CD4-positive, alpha-beta memory T cell (primary cell): ENCODE results near the gene DYNC1I2. TPM values are rescaled to one million over a fixed set of nuclear protein-coding genes. Genes with fewer than 3 reads are reported as not detected.
A peak's percentile ranks its signal among the peaks of the same experiment; 100 is the strongest.

ENCODE experiments used
- CTCF ChIA-PET: fragments of 350-600 bp; sonication (Branson Sonifier 250); formaldehyde crosslinking; loops from one replicate; lab custom pipeline; 2021; ENCODE audit warnings: inconsistent platforms; ENCODE audit not compliant: partially characterized antibody; lab: Charles Lee
- POLR2A ChIA-PET: fragments of 350-600 bp; sonication (Branson Sonifier 250); formaldehyde crosslinking; loops from one replicate; lab custom pipeline; 2021; ENCODE audit not compliant: partially characterized antibody; lab: Charles Lee
- DNase-seq, 5 donors: peaks; one replicate each; pipeline versions ENCODE4 v3.0.0 to v3.0.0-alpha.2; 2020 to 2022; ENCODE audit warnings: mixed read lengths in 1 of 5
- H3K27ac ChIP-seq: one replicate; pipeline ENCODE4 v1.7.0; 2013; ENCODE audit warnings: low read depth, low read length
- H3K27me3 ChIP-seq: 2 replicates; pipeline ENCODE4 v1.7.0; 2013; ENCODE audit warnings: mild to moderate bottlenecking, low read length, moderate library complexity; ENCODE audit not compliant: insufficient read depth
- H3K36me3 ChIP-seq: 2 replicates; pipeline ENCODE4 v1.7.0; 2013; ENCODE audit warnings: mild to moderate bottlenecking, low read length, moderate library complexity; ENCODE audit not compliant: insufficient read depth
- H3K4me1 ChIP-seq: 2 replicates; pipeline ENCODE4 v1.7.0; 2013; ENCODE audit warnings: mild to moderate bottlenecking, low read length, moderate library complexity; ENCODE audit not compliant: insufficient read depth
- H3K4me3 ChIP-seq, 2 donors: one replicate each; pipeline ENCODE4 v1.7.0; 2013; ENCODE audit warnings: low read length in 2 of 2, mild to moderate bottlenecking in 1 of 2
- H3K9me3 ChIP-seq, 2 donors: one replicate each; pipeline ENCODE4 v1.7.0; 2013; ENCODE audit warnings: low read length in 2 of 2, control low read depth in 1 of 2; ENCODE audit not compliant: control insufficient read depth in 1 of 2
- H3K27ac Mint-ChIP-seq, 7 donors: one replicate each; pipeline ENCODE4 v1.8.0; 2020 to 2021; ENCODE audit warnings: mixed read lengths in 7 of 7, mild to moderate bottlenecking in 6 of 7, inconsistent platforms in 3 of 7, moderate library complexity in 3 of 7
- H3K27me3 Mint-ChIP-seq, 2 donors: one replicate each; pipeline ENCODE4 v1.8.0; 2020 to 2021; ENCODE audit warnings: mixed read lengths in 2 of 2
- H3K36me3 Mint-ChIP-seq, 2 donors: one replicate each; pipeline ENCODE4 v1.8.0; 2020 to 2021; ENCODE audit warnings: mixed read lengths in 2 of 2, inconsistent platforms in 1 of 2, mild to moderate bottlenecking in 1 of 2
- H3K4me1 Mint-ChIP-seq, 4 donors: one replicate each; pipeline ENCODE4 v1.8.0; 2020 to 2021; ENCODE audit warnings: mixed read lengths in 4 of 4, mild to moderate bottlenecking in 1 of 4
- H3K4me3 Mint-ChIP-seq, 8 donors: one replicate each; pipeline ENCODE4 v1.8.0; 2020 to 2021; ENCODE audit warnings: mixed read lengths in 8 of 8, mild to moderate bottlenecking in 7 of 8, moderate library complexity in 6 of 8, inconsistent platforms in 3 of 8
- H3K9me3 Mint-ChIP-seq, 8 donors: one replicate each; pipeline ENCODE4 v1.8.0; 2020 to 2021; ENCODE audit warnings: mixed read lengths in 8 of 8, mild to moderate bottlenecking in 5 of 8, inconsistent platforms in 3 of 8, moderate library complexity in 1 of 8
- intact Hi-C: fragments of 100-400 bp; cut with micrococcal nuclease; formaldehyde crosslinking; loops from one replicate; pipeline ENCODE4 v1.15.1; 2023
- polyA plus RNA-seq, 2 donors: library from polyadenylated mRNA; unstranded; fragments of 300-500 nt; fragmentation: Illumina TruSeq; gene quantifications; one replicate each; pipeline ENCODE4 v1.2.3, GENCODE V29; 2021
- total RNA-seq, 2 experiments: library from RNA; stranded (reverse); gene quantifications; one replicate each; pipeline ENCODE4 v1.2.3, GENCODE V29; 2021

Gene DYNC1I2
- total RNA-seq, result 10 to 100 TPM; 50.2 to 50.3 TPM
- polyA plus RNA-seq, result 10 to 100 TPM; 31.2 to 35.9 TPM

GRCh38 chr2:171687287-171688128 is at the start of gene DYNC1I2:
DYNC1I2 (plus strand) TSS chr2:171687469; CDS start chr2:171690156, 2,687 bp downstream.
- CTCF ChIA-PET, result interaction anchor here (0.6 to 1.5 kb wide), 3 partner anchors 14 to 1285 kb away, joined by 3 to 6 read pairs (median 3); no protein-coding TSS in a partner anchor
- peaks cover 0 to 2% (median 0%) of the 10 kb centered on the region in 8 donors for H3K9me3 Mint-ChIP-seq
- H3K36me3 Mint-ChIP-seq, result peaks cover 9 to 27% of the 10 kb centered on the region in 2 donors
- H3K27ac ChIP-seq, result peak within 1 kb of the TSS; percentile 50
- H3K4me1 ChIP-seq, result peaks cover 13% of the 10 kb centered on the region
- peak within 1 kb of the TSS; percentile 90 to 97 (median 94) for H3K4me3 Mint-ChIP-seq
- DNase-seq, result peak; percentile 72 to 83 (median 79)
- peaks cover 20 to 31% (median 27%) of the 10 kb centered on the region in 4 donors for H3K4me1 Mint-ChIP-seq
- H3K27me3 ChIP-seq, result no peaks in the 10 kb centered on the region
- POLR2A ChIA-PET, result interaction anchor here (0.9 to 1.6 kb wide), 3 partner anchors 401 to 1860 kb away, joined by 3 to 4 read pairs (median 3); partner anchors contain the start of genes ITGA6 and UBR3
- H3K4me3 ChIP-seq, result peak within 1 kb of the TSS; percentile 52 to 75
- peaks cover 6% of the 10 kb centered on the region for H3K36me3 ChIP-seq
- no peaks in the 10 kb centered on the region for H3K9me3 ChIP-seq
- H3K27me3 Mint-ChIP-seq, result no peaks in the 10 kb centered on the region
- peak within 1 kb of the TSS; percentile 86 to 97 (median 94) for H3K27ac Mint-ChIP-seq
- intact Hi-C loops, result loop anchor here (1.0 to 5.0 kb wide), 6 partner anchors 235 to 867 kb away; partner anchors contain the start of genes DCAF17, DLX2, GORASP2 and HAT1

- intact Hi-C loops, result no loop called here
- POLR2A ChIA-PET, result no interaction called here
Observed at GRCh38 chr2:171651667-171652415, 35.4 kb upstream of the DYNC1I2 start.

GRCh38 chr2:171652416-171652785 is 34.9 kb upstream of the DYNC1I2 start:
- no peak overlapping the region for H3K4me3 Mint-ChIP-seq
- Histone ChIP-seq H3K4me3 (no peak overlapping the region), H3K9me3 (no peaks in the 10 kb centered on the region), H3K36me3 (no peaks in the 10 kb centered on the region), H3K27me3 (peaks cover 6% of the 10 kb centered on the region), H3K27ac (no peak overlapping the region), H3K4me1 (no peaks in the 10 kb centered on the region)
- no peak for DNase-seq
- H3K9me3 Mint-ChIP-seq, result peaks cover 0 to 62% (median 30%) of the 10 kb centered on the region in 8 donors
- CTCF ChIA-PET, result no interaction called here
- intact Hi-C loops, result no loop called here
- no peak overlapping the region for H3K27ac Mint-ChIP-seq
- peaks cover 41 to 43% of the 10 kb centered on the region in 2 donors for H3K27me3 Mint-ChIP-seq
- H3K4me1 Mint-ChIP-seq, result no peaks in the 10 kb centered on the region
- POLR2A ChIA-PET, result no interaction called here
- no peaks in the 10 kb centered on the region for H3K36me3 Mint-ChIP-seq

More at GRCh38 chr2:171651667-171652415, 35.4 kb upstream of the DYNC1I2 start:
- peaks cover 6% of the 10 kb centered on the region for H3K27me3 ChIP-seq
- H3K4me1 Mint-ChIP-seq, result no peaks in the 10 kb centered on the region
- no peaks in the 10 kb centered on the region for H3K4me1 ChIP-seq
- no peaks in the 10 kb centered on the region for H3K36me3 Mint-ChIP-seq
- CTCF ChIA-PET, result no interaction called here
- DNase-seq, result no peak
- H3K27ac Mint-ChIP-seq, result peak overlapping the region in 1 of 7 donors; percentile 45
- no peaks in the 10 kb centered on the region for H3K9me3 ChIP-seq
- H3K9me3 Mint-ChIP-seq, result peaks cover 0 to 62% (median 30%) of the 10 kb centered on the region in 8 donors
- H3K4me3 ChIP-seq, result no peak overlapping the region
- no peak overlapping the region for H3K27ac ChIP-seq
- H3K4me3 Mint-ChIP-seq, result no peak overlapping the region
- H3K27me3 Mint-ChIP-seq, result peaks cover 40 to 42% of the 10 kb centered on the region in 2 donors
- no peaks in the 10 kb centered on the region for H3K36me3 ChIP-seq

GRCh38 chr2:171655586-171655985 is 31.7 kb upstream of the DYNC1I2 start:
- Mint-ChIP-seq H3K9me3 (peaks cover 0 to 39% (median 20%) of the 10 kb centered on the region in 8 donors), H3K4me3 (no peak overlapping the region), H3K36me3 (no peaks in the 10 kb centered on the region), H3K27ac (no peak overlapping the region), H3K4me1 (no peaks in the 10 kb centered on the region), H3K27me3 (peaks cover 26 to 27% of the 10 kb centered on the region in 2 donors)
- POLR2A ChIA-PET, result no interaction called here
- Histone ChIP-seq H3K27me3 (peaks cover 6% of the 10 kb centered on the region), H3K9me3 (no peaks in the 10 kb centered on the region), H3K4me3 (no peak overlapping the region), H3K36me3 (no peaks in the 10 kb centered on the region), H3K27ac (no peak overlapping the region), H3K4me1 (no peaks in the 10 kb centered on the region)
- CTCF ChIA-PET, result no interaction called here
- intact Hi-C loops, result no loop called here
- no peak for DNase-seq

GRCh38 chr2:171667041-171667440 is 20.2 kb upstream of the DYNC1I2 start:
- DNase-seq, result no peak
- Mint-ChIP-seq H3K36me3 (no peaks in the 10 kb centered on the region), H3K4me3 (no peak overlapping the region), H3K9me3 (no peaks in the 10 kb centered on the region), H3K27ac (no peak overlapping the region), H3K27me3 (peaks cover 16 to 25% of the 10 kb centered on the region in 2 donors), H3K4me1 (no peaks in the 10 kb centered on the region)
- Histone ChIP-seq H3K4me3 (no peak overlapping the region), H3K36me3 (no peaks in the 10 kb centered on the region), H3K27ac (no peak overlapping the region), H3K9me3 (no peaks in the 10 kb centered on the region), H3K27me3 (peaks cover 9% of the 10 kb centered on the region), H3K4me1 (no peaks in the 10 kb centered on the region)
- POLR2A ChIA-PET, result no interaction called here
- CTCF ChIA-PET, result no interaction called here
- intact Hi-C loops, result no loop called here

- no peaks in the 10 kb centered on the region for H3K4me1 Mint-ChIP-seq
- DNase-seq, result no peak
- ChIA-PET POLR2A (no interaction called here), CTCF (no interaction called here)
- H3K9me3 Mint-ChIP-seq, result no peaks in the 10 kb centered on the region
- no peaks in the 10 kb centered on the region for H3K36me3 Mint-ChIP-seq
- Histone ChIP-seq H3K27me3 (peaks cover 9% of the 10 kb centered on the region), H3K9me3 (no peaks in the 10 kb centered on the region), H3K36me3 (no peaks in the 10 kb centered on the region), H3K4me3 (no peak overlapping the region), H3K27ac (no peak overlapping the region), H3K4me1 (no peaks in the 10 kb centered on the region)
- no peak overlapping the region for H3K4me3 Mint-ChIP-seq
- H3K27me3 Mint-ChIP-seq, result peaks cover 12 to 19% of the 10 kb centered on the region in 2 donors
- no peak overlapping the region for H3K27ac Mint-ChIP-seq
- intact Hi-C loops, result no loop called here
Observed at GRCh38 chr2:171668183-171668582, 19.1 kb upstream of the DYNC1I2 start.

GRCh38 chr2:171669121-171669520 is 18.1 kb upstream of the DYNC1I2 start:
- DNase-seq, result no peak
- intact Hi-C loops, result no loop called here
- H3K27me3 Mint-ChIP-seq, result peaks cover 11 to 16% of the 10 kb centered on the region in 2 donors

More at GRCh38 chr2:171669121-171669520, 18.1 kb upstream of the DYNC1I2 start:
- Mint-ChIP-seq H3K9me3 (no peaks in the 10 kb centered on the region), H3K4me3 (no peak overlapping the region), H3K4me1 (no peaks in the 10 kb centered on the region), H3K27ac (no peak overlapping the region), H3K36me3 (no peaks in the 10 kb centered on the region)
- Histone ChIP-seq H3K9me3 (no peaks in the 10 kb centered on the region), H3K27me3 (no peaks in the 10 kb centered on the region), H3K4me3 (no peak overlapping the region), H3K27ac (no peak overlapping the region), H3K36me3 (no peaks in the 10 kb centered on the region), H3K4me1 (no peaks in the 10 kb centered on the region)
- ChIA-PET CTCF (no interaction called here), POLR2A (no interaction called here)
